GM21390 (cell line): Measurements from ENCODE around the gene CFAP53.
"Not testable (repeated sequence)": the region's sequence is repeated elsewhere in the genome, so short reads cannot be mapped to it uniquely, and the experiment has no call there.

ENCODE experiments used
- ATAC-seq: cut with Tn5 transposase; IDR thresholded peaks from one replicate; pipeline ENCODE4 v1.9.1; 2021; ENCODE audit not compliant: unreplicated experiment

Gene CFAP53

GRCh38 chr18:50273203-50274043, 7.1 kb upstream of the CFAP53 start:
- ATAC-seq: no peak

DNA sequence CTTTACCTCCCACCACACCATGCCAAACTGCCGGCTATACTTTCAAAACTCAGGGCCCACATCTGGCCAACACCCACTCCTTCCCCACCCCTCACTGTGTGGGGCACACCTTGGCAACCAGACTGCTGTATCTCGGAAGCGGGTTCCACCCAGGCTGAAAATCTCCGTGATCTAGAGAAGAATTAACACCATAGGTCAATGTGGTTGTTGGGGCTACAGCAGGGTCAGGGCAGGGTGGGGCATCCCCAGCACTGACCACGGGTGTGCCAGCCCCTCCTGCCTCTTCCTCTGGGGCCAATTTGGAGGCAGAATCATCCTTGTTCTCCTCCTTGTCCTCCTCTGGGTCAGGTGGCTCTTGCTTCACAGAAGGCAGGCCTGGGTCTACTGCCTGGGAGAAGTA, 6.3 kb upstream of the CFAP53 start:
- ATAC-seq: no peak

DNA sequence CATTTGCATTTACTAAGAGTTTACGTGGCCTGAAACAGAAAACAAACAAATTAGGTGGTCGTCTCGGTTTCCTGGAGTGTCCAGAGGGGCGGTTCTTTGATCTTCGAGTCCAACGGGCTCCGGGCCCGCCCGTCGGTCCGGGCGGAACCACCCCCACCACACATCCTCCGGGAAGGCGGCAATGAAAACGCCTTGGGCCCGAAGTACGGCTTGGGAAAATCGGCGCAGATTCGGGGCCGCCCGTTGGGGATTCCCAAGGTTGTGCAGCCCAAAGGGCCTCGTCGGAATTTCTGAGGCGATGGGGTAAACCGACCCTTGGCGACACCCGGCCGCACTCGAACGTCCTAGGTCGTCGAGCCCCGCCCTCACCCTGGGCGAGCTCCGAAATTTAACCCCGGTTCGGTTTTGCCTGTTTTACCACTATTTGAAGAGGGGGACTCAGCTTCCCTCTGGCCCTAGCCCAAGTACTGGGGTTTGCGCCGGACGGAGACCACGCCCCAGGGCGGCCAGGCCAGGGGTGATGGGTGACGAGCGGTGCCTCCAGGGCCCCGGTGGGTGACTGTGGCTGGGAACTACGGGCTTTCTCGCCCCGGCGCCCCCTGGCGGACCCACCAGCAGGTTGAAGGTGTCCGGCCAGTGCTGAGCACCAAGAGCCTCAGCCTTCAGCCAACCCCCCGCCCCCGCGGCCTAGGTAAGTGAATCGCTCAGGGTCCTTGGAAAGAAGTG, 1.9 kb upstream of the CFAP53 start:
- ATAC-seq: peak; percentile 73

DNA sequence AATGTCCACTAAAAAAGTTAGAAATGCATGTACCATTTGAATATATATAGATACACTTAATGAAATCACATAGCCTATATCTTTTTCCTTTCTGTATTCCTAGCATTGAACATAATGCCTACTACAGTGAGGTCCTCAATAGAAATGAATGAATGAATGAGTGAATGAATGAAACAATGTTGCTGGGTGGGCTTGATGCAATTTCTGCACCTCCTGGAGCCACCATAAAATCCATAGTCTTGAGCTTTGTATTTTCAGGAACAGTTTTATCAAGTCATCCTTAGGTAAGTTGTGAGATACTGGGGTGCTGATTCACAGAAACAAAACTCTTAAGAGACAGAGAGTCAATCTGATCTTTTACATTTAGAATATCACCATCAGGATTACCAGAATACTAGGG, 3.3 kb downstream of the CFAP53 start:
- no peak for ATAC-seq

- ATAC-seq: no peak
Measured at GRCh38 chr18:50250935-50251334, 15.4 kb downstream of the CFAP53 start.

DNA sequence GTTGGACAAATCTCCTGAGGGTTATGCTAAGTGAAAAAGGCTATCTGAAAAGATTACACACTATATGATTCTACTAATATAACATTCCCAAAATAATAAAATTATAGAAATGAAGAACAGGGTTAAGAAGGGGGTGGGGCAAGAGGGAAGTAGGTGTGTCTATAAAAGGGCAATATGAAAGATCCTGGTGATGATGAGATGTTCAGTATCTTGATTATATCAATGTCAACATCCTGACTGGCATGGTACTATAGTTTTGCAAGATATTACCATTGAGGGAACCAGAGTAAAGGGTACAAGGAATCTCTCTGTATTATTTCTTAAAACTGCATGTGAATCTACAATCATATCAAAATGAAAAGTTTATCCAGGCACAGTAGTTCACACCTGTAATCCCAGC, 16.7 kb downstream of the CFAP53 start:
- ATAC-seq: no peak

GRCh38 chr18:50247561-50247960, 18.7 kb downstream of the CFAP53 start:
- ATAC-seq: no peak

DNA sequence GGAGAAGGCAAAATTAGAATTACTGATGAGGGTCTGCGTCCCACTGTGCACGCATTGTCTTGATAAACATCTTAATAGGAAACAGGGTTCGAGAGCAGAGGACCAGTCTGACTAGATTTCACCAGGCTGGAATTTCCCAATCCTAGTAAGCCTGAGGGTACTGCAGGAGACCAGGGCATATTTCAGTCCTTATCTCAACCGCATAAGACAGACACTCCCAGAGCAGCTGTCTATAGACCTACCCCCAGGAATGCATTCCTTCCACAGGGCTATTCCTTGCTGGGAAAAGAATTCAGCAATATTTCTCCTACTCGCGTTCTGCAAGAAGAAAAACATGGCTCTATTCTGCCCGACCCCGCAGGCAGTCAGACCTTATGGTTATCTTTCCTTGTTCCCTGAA, 24.5 kb downstream of the CFAP53 start:
- ATAC-seq: not testable (repeated sequence)

- no peak for ATAC-seq
Measured at GRCh38 chr18:50240080-50240563, 26.2 kb downstream of the CFAP53 start.

DNA sequence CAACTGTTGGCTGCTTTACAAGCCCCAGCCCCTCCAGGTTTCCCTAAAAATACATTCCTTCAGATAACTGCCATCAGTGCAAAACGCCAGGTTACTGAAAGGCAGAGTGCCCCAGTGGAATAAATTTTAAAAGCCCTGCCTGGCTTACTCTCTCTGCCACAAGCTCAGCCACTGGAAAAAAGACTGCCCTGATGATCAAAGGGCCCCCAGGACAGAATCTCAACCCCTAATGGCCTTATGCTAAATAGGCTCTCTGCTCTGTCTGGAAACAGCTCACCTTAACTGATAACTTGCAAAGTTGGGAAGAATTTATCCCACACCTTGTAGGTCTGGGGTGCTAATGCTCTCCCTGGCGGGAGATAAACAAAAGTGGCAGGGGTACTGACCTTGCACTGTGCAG, 33.9 kb downstream of the CFAP53 start:
- no peak for ATAC-seq

DNA sequence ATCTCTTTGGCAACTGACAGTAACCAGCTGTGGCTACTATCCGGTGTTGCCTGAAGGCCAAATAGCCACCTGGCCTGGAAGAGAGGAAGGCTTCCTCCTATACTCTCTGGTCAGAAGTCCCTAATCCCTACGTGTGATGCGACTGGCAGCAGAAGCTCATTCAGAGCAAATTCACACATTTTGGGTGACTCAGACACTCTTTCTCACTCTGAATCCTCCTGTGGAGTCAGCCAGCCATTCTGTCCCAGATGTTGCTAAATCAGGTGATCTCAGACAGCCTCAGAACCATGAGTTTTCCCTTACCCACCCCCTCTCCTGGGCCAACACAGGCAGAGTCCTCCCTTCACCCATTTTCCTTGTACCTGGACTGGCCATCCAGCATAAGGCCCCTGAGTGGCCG, 34.7 kb downstream of the CFAP53 start:
- ATAC-seq: no peak

DNA sequence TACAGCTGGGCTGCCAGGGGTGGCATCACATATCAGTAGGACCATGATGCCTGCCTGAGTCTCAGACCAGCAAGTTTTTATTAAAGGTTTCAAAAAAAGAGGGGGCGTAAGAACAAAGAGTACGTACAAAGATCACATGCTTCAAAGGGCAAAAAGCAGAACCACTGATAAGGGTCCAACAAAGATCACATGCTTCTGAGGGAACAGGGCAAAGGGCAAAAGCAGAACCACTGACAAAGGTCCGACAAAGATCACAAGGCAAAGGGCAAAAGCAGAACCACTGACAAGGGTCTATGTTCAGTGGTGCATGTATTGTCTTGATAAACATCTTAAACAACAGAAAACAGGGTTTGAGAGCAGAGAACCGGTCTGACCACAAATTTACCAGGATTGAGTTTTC, 46.0 kb downstream of the CFAP53 start:
- ATAC-seq: not testable (repeated sequence)

GRCh38 chr18:50218432-50219197, 47.7 kb downstream of the CFAP53 start:
- ATAC-seq: peak; percentile 63

GRCh38 chr18:50209311-50209710, 57.0 kb downstream of the CFAP53 start:
- no peak for ATAC-seq

GRCh38 chr18:50207722-50208121, 58.6 kb downstream of the CFAP53 start:
- ATAC-seq: no peak

- ATAC-seq: no peak
Measured at GRCh38 chr18:50203801-50204604, 62.3 kb downstream of the CFAP53 start.

DNA sequence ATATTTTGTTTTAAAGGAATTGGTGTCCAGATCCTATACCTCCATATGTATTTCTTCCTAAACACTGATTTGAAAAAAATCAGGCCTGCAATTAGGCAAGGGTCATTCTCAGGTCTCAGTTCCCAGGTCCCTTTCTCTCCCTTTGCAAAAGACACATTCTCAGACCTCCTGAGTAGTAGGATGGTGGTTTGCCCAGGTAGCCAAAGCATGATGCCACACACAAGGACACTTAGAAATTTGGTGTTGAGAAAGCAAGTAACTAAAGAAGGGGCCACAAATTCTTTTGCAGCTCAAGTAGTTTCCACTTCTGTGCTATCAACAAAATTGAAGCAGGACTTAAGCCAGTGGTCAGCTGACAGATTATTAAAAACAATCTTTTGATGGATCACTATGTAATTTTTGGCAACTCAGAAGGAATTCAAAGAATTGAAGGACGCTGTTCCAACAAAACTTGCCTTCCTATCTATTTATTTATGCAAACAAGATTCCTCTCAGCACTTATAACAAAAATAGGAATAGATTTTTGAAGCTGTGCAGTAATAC, 64.7 kb downstream of the CFAP53 start:
- no peak for ATAC-seq

- ATAC-seq: no peak
Measured at GRCh38 chr18:50199921-50200320, 66.4 kb downstream of the CFAP53 start.

- ATAC-seq: no peak
Measured at GRCh38 chr18:50199346-50199855, 66.9 kb downstream of the CFAP53 start.

DNA sequence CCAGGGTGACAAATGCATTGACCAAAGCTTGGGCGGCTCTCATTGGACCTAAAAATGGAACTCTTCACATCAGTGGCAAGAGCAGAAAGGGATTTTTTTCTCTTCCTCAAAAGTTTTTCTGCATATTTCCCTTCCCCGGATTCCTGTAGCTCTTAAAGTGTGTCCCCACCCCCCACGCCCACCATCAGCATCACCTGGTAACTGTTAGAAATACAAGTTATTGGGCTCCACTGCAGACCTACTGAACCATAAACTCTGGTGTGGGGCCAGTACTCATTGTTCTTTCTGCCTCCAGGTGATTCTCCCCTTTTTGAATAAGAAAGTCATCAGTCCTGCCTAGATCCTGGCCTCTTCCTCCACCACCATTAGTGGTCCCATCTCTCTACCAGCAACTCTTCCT, 70.0 kb downstream of the CFAP53 start:
- no peak for ATAC-seq
